NCI-H2227 (cell line): ENCODE data around the gene GPR142.

Experiments
- DNase-seq: peaks from one replicate; lab custom pipeline; 2025; ENCODE audit not compliant: unreplicated experiment; lab: John Stamatoyannopoulos, UW

Gene GPR142

GRCh38 chr17:74344658-74345057 lies 22.6 kb upstream of the GPR142 start:
- DNase-seq: no peak

GRCh38 chr17:74345433-74346241 lies 21.7 kb upstream of the GPR142 start:
- no peak for DNase-seq

GRCh38 chr17:74347646-74348045 lies 19.7 kb upstream of the GPR142 start:
- DNase-seq: no peak

- DNase-seq: no peak
Measured at GRCh38 chr17:74349120-74349519, 18.2 kb upstream of the GPR142 start.

- DNase-seq: no peak
Measured at GRCh38 chr17:74350486-74350885, 16.8 kb upstream of the GPR142 start.

GRCh38 chr17:74351552-74352210 lies 15.6 kb upstream of the GPR142 start:
- no peak for DNase-seq

- DNase-seq: no peak
Measured at GRCh38 chr17:74353446-74354060, 13.8 kb upstream of the GPR142 start.

- no peak for DNase-seq
Measured at GRCh38 chr17:74354123-74354522, 13.2 kb upstream of the GPR142 start.

- DNase-seq: no peak
Measured at GRCh38 chr17:74354561-74354960, 12.7 kb upstream of the GPR142 start.

- no peak for DNase-seq
Measured at GRCh38 chr17:74355065-74355464, 12.2 kb upstream of the GPR142 start.

- DNase-seq: no peak
Measured at GRCh38 chr17:74356646-74357465, 10.4 kb upstream of the GPR142 start.

- no peak for DNase-seq
Measured at GRCh38 chr17:74357466-74357809, 9.9 kb upstream of the GPR142 start.

- no peak for DNase-seq
Measured at GRCh38 chr17:74358697-74359096, 8.6 kb upstream of the GPR142 start.

GRCh38 chr17:74359916-74360315 lies 7.4 kb upstream of the GPR142 start:
- DNase-seq: no peak

- no peak for DNase-seq
Measured at GRCh38 chr17:74360899-74361229, 6.4 kb upstream of the GPR142 start.

GRCh38 chr17:74361230-74362068 lies 5.9 kb upstream of the GPR142 start, which contains the start of gene BTBD17:
Gene BTBD17, minus strand, starts transcription at chr17:74361868. Its CDS starts 49 bp downstream, at chr17:74361819.
- DNase-seq: peak; percentile 89

GRCh38 chr17:74362069-74362405 lies 5.3 kb upstream of the GPR142 start:
- peak; percentile 71 for DNase-seq

GRCh38 chr17:74362810-74363498 lies 4.4 kb upstream of the GPR142 start:
- peak; percentile 15 for DNase-seq

GRCh38 chr17:74368341-74369081 lies 1.2 kb downstream of the GPR142 start:
- DNase-seq: peak; percentile 82
